ENCODE results near the gene NBR1.
"Not testable (repeated sequence)": the region's sequence is repeated elsewhere in the genome, so short reads cannot be mapped to it uniquely, and the experiment has no call there.

The NBR1 gene

DNA sequence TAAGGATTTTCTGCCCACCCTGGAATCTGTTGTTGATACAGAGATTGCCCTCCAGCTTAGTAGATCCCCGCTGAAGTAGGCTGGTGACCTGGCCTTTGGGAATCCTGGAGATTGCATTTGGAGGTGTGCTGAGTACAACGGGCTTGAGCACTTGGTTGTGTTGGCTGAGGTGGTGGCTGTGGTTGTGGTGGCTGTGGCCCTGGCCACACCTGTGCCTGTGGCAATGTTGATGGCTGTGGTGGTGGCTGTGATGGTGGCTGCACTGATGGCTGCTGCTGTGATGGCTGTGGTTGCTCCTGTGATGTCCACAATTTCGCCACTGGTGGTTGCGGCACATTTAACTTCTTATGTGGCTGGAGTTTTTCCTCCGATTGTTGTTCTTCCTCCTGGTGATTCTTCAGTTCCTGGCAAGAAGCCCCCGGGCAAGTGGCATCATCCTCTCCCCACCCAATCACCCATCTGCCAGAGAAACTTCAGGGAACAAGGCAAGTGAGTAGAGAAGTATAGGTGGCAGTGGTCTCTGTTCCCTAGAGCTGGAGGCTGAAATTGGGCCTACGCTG, 53.2 kb downstream of the NBR1 start:
- Histone ChIP-seq H3K79me2 (ENCODE audit: control insufficient read depth, low read length) (no peaks in the 10 kb centered on the region), H3K27me3 (ENCODE audit: control insufficient read depth, low read length) (no peaks in the 10 kb centered on the region), H3K4me1 (ENCODE audit: control insufficient read depth, low read length) (no peaks in the 10 kb centered on the region), H4K20me1 (ENCODE audit: control insufficient read depth, insufficient read depth, low read depth, low read length) (no peaks in the 10 kb centered on the region), H3K9me3 (ENCODE audit: control insufficient read depth, insufficient read depth, low read length) (no peaks in the 10 kb centered on the region), H3K9me2 (replicated peaks; ENCODE audit: control insufficient read depth, low read length) (no peaks in the 10 kb centered on the region), H3K36me3 (ENCODE audit: control insufficient read depth, low read length) (no peaks in the 10 kb centered on the region), H3F3A (ENCODE audit: control insufficient read depth, insufficient read depth) (no peaks in the 10 kb centered on the region; the same call in 1 of the 2 replicates), H3K27ac (ENCODE audit: low read depth, low read length) (no peak overlapping the region), H3K4me2 (ENCODE audit: low read length) (no peak overlapping the region), H3K4me3 (ENCODE audit: low read length) (no peak overlapping the region)
- no peak for TF ChIP-seq EZH2phosphoT487 (IDR thresholded peaks at IDR 0.05; ENCODE audit: borderline replicate concordance, low read length)
- TF ChIP-seq, protein P1, sequence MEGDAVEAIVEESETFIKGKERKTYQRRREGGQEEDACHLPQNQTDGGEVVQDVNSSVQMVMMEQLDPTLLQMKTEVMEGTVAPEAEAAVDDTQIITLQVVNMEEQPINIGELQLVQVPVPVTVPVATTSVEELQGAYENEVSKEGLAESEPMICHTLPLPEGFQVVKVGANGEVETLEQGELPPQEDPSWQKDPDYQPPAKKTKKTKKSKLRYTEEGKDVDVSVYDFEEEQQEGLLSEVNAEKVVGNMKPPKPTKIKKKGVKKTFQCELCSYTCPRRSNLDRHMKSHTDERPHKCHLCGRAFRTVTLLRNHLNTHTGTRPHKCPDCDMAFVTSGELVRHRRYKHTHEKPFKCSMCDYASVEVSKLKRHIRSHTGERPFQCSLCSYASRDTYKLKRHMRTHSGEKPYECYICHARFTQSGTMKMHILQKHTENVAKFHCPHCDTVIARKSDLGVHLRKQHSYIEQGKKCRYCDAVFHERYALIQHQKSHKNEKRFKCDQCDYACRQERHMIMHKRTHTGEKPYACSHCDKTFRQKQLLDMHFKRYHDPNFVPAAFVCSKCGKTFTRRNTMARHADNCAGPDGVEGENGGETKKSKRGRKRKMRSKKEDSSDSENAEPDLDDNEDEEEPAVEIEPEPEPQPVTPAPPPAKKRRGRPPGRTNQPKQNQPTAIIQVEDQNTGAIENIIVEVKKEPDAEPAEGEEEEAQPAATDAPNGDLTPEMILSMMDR (IDR thresholded peaks at IDR 0.05; ENCODE audit: low read depth, low read length, poor library complexity, severe bottlenecking): no peak

DNA sequence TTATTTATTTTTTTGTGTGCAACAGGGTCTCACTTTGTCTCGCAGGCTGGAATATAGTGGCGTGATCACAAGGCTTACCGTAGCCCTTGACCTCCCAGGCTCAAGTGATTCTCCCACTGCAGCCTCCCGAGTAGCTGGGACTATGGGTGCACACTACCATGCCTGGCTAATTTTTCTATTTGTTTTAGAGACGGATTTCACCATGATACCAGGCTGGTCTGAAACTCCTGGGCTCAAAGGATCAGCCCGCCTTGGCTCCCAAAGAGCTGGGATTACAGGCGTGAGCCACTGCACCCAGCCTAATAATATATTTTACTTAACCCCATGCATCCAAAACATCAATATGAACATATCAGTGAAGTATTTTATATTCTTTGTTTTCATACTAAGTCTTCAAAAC, 55.4 kb downstream of the NBR1 start:
- Histone ChIP-seq H3K36me3 (ENCODE audit: control insufficient read depth, low read length) (no peaks in the 10 kb centered on the region), H3K9me2 (replicated peaks; ENCODE audit: control insufficient read depth, low read length) (no peaks in the 10 kb centered on the region), H3K27me3 (ENCODE audit: control insufficient read depth, low read length) (no peaks in the 10 kb centered on the region), H3F3A (ENCODE audit: control insufficient read depth, insufficient read depth) (no peaks in the 10 kb centered on the region; the same call in 1 of the 2 replicates), H3K79me2 (ENCODE audit: control insufficient read depth, low read length) (no peaks in the 10 kb centered on the region), H4K20me1 (ENCODE audit: control insufficient read depth, insufficient read depth, low read depth, low read length) (no peaks in the 10 kb centered on the region), H3K4me2 (ENCODE audit: low read length) (no peak overlapping the region), H3K4me3 (ENCODE audit: low read length) (no peak overlapping the region), H3K9me3 (ENCODE audit: control insufficient read depth, insufficient read depth, low read length) (no peaks in the 10 kb centered on the region), H3K4me1 (ENCODE audit: control insufficient read depth, low read length) (no peaks in the 10 kb centered on the region), H3K27ac (ENCODE audit: low read depth, low read length) (no peak overlapping the region)
- TF ChIP-seq EZH2phosphoT487 (IDR thresholded peaks at IDR 0.05; ENCODE audit: borderline replicate concordance, low read length): no peak
- TF ChIP-seq, protein P1 (IDR thresholded peaks at IDR 0.05; ENCODE audit: low read depth, low read length, poor library complexity, severe bottlenecking): no peak

DNA sequence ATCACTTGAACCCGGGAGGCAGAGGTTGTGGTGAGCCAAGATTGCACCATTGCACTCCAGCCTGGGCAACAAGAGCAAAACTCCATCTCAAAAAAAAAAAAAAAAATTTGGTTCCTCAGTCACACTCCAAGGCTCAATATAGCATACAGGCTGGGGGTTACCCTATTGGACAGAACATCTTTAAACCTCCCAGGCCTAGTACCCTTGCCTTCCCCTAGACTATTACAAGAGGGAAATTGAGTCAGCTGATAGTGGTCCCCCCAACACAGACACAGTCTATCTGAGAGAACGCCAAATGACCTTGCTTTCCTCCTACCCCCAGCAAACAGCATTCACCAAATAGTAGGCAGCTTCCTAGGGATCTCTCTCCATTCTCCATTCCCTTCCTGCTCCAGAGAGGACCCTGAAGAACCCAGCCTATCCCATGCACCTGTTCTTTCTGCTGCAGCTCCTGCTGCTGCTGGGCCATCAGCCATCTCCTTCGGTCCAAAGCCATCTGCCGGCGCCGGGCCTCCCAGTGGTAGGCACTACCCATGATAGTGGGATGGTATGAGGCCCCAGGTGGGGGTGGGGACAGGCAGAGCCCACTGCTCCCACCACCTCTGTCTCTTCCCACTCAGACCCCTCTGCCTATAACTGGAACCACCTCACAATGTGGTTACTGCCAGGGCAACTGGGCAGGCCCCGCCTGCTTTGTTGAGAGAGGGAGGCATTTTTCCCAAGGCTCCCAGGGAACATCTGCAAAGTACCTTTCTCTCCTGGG, 57.2 kb downstream of the NBR1 start, which contains the start of gene CCDC200:
Gene CCDC200 (minus strand): TSS at position 604 of the 763 bp plus-strand sequence. CDS start 69 bp downstream, at position 535.
- H3K4me2 ChIP-seq (ENCODE audit: low read length); H3K79me2 ChIP-seq (ENCODE audit: control insufficient read depth, low read length); H3K4me3 ChIP-seq (ENCODE audit: low read length); H3K36me3 ChIP-seq (ENCODE audit: control insufficient read depth, low read length); H3F3A ChIP-seq (ENCODE audit: control insufficient read depth, insufficient read depth); H3K27me3 ChIP-seq (ENCODE audit: control insufficient read depth, low read length); H4K20me1 ChIP-seq (ENCODE audit: control insufficient read depth, insufficient read depth, low read depth, low read length); H3K9me2 ChIP-seq (replicated peaks; ENCODE audit: control insufficient read depth, low read length); H3K27ac ChIP-seq (ENCODE audit: low read depth, low read length); H3K9me3 ChIP-seq (ENCODE audit: control insufficient read depth, insufficient read depth, low read length); H3K4me1 ChIP-seq (ENCODE audit: control insufficient read depth, low read length): not testable (repeated sequence)

DNA sequence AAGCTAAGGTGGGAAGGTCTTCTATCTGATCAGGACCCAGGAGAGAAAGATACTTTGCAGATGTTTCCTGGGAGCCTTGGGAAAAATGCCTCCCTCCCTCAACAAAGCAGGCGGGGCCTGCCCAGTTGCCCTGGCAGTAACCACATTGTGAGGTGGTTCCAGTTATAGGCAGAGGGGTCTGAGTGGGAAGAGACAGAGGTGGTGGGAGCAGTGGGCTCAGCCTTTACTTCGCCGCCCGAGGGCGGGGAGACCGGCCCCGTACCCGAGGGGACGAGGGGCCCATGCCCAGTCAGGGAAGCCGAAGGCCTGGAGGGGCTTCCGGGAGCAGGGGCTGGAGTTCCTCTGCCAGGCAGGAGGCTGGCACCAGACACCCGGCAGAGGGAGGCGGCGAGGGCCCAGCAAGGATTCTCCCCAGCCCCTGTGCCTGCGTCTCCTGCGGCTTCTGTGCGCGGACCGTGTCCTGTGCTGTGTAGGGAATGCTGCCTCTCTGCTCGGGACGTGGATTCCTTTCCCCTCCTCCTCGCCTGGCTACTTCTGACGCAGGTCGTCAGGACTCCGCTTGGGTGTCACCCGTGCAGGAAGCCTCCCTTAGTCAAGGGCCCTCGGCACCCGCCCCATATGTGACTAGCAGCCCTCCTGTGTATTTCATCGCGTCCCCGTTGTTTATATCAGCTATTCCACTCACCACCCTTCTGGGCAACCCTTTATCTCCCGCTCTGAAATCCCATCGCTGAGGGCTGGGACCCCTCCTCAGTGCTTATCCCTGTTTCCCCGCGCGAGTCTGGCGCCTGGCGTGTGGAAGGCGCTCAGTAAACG, 60.4 kb downstream of the NBR1 start:
- not testable (repeated sequence) for H4K20me1 ChIP-seq (ENCODE audit: control insufficient read depth, insufficient read depth, low read depth, low read length); H3K27ac ChIP-seq (ENCODE audit: low read depth, low read length); H3K36me3 ChIP-seq (ENCODE audit: control insufficient read depth, low read length); H3K79me2 ChIP-seq (ENCODE audit: control insufficient read depth, low read length); H3K4me1 ChIP-seq (ENCODE audit: control insufficient read depth, low read length); H3K9me2 ChIP-seq (replicated peaks; ENCODE audit: control insufficient read depth, low read length); H3K4me2 ChIP-seq (ENCODE audit: low read length); H3K4me3 ChIP-seq (ENCODE audit: low read length); H3F3A ChIP-seq (ENCODE audit: control insufficient read depth, insufficient read depth); H3K27me3 ChIP-seq (ENCODE audit: control insufficient read depth, low read length); H3K9me3 ChIP-seq (ENCODE audit: control insufficient read depth, insufficient read depth, low read length)

DNA sequence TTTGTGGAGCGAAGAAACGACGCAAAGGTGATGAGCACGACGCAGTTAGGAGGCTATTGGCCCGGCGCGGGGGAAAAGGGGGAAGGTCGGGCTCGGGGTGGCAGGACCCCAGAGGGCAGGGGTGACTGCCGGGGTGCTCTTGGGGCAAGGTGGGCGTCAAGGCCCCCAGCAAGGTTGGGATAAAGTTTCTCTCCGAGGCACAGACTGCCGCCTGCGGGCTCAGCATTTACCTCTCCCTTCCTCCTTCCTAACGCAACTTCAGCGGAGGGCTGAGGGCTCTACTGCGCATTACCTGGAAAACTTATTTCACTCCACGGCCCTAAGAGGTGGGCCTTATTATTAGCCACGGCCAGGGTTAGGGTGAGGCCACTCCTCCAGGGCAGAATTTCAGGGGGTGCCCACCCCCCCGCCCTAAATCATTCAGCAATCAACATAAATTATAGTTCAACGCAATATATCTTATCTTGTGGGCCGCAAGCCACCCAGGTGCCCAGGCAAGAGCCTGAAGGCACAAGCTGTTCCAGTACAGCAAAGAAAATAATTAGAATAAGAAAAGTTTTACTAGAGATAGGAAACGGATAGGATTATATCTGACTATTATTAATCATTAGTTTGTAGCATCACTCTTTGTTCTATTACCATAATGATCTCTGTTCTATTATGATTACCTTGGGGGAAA, 61.1 kb downstream of the NBR1 start:
- H3K4me2 ChIP-seq (ENCODE audit: low read length): peak overlapping the region; percentile 20; the same call in 1 of the 2 replicates
- not testable (repeated sequence) for H3K27ac ChIP-seq (ENCODE audit: low read depth, low read length)

DNA sequence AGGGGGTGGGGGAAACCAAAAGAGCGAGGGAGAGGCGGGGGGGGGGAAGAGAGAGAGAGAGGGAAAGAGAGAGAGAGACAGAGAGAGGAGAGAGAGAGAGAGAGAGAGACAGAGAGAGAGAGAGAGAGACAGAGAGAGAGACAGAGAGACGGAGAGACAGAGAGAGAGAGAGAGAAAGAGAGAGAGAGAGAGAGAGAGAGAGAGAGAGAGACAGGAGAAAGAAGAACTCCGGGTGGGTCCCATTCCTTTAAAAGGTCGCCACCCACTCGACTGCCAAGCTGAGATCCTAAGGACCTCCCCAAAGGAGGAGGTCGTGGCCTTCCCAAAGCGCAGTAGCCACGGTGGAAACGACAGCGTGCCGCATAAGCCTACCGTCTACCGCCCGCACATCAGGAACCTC, 62.2 kb downstream of the NBR1 start:
- H3K9me2 ChIP-seq (replicated peaks; ENCODE audit: control insufficient read depth, low read length); H3K4me3 ChIP-seq (ENCODE audit: low read length); H3K4me1 ChIP-seq (ENCODE audit: control insufficient read depth, low read length); H4K20me1 ChIP-seq (ENCODE audit: control insufficient read depth, insufficient read depth, low read depth, low read length); H3K79me2 ChIP-seq (ENCODE audit: control insufficient read depth, low read length); H3K27me3 ChIP-seq (ENCODE audit: control insufficient read depth, low read length); H3F3A ChIP-seq (ENCODE audit: control insufficient read depth, insufficient read depth); H3K9me3 ChIP-seq (ENCODE audit: control insufficient read depth, insufficient read depth, low read length); H3K36me3 ChIP-seq (ENCODE audit: control insufficient read depth, low read length); H3K27ac ChIP-seq (ENCODE audit: low read depth, low read length); H3K4me2 ChIP-seq (ENCODE audit: low read length): not testable (repeated sequence)

More for the DNA sequence above, 61.1 kb downstream of the NBR1 start:
- H3K4me3 ChIP-seq (ENCODE audit: low read length); H3F3A ChIP-seq (ENCODE audit: control insufficient read depth, insufficient read depth); H4K20me1 ChIP-seq (ENCODE audit: control insufficient read depth, insufficient read depth, low read depth, low read length); H3K36me3 ChIP-seq (ENCODE audit: control insufficient read depth, low read length); H3K79me2 ChIP-seq (ENCODE audit: control insufficient read depth, low read length); H3K9me3 ChIP-seq (ENCODE audit: control insufficient read depth, insufficient read depth, low read length); H3K9me2 ChIP-seq (replicated peaks; ENCODE audit: control insufficient read depth, low read length); H3K4me1 ChIP-seq (ENCODE audit: control insufficient read depth, low read length); H3K27me3 ChIP-seq (ENCODE audit: control insufficient read depth, low read length): not testable (repeated sequence)
